OCI-LY7 (cell line): Measurements from ENCODE around the gene TTC34. TPM values are rescaled to one million over a fixed set of nuclear protein-coding genes. Genes with fewer than 3 reads are reported as not detected.

Source experiments
- BruUV-seq: library from RNA; stranded (reverse); fragments of 400-500 nt; replicated peaks from 2 replicates; lab custom pipeline; 2021; lab: Mats Ljungman, UMichigan
- CTCF ChIA-PET: fragments of 300-600 bp; sonication (Branson Sonifier 250); formaldehyde crosslinking; loops from one replicate; lab custom pipeline; 2022; ENCODE audit warnings: antibody characterized with exemption; ENCODE audit not compliant: unreplicated experiment; lab: Charles Lee
- POLR2A ChIA-PET: fragments of 300-600 bp; sonication (Branson Sonifier 250); formaldehyde crosslinking; loops from one replicate; lab custom pipeline; 2022; ENCODE audit warnings: antibody characterized with exemption; lab: Charles Lee
- DNase-seq: peaks from one replicate; pipeline ENCODE4 v3.0.0-alpha.2; 2015; ENCODE audit warnings: low spot score
- H2AFZ ChIP-seq: fragments of 200-600 bp; sonication (generic), shearing (Covaris generic); 2 replicates; pipeline ENCODE4 v1.6.1; 2014; ENCODE audit warnings: mild to moderate bottlenecking, antibody characterized with exemption, low read length, moderate library complexity
- H3K27ac ChIP-seq: fragments of 200-600 bp; sonication (generic); 2 replicates; pipeline ENCODE4 v1.5.1; 2014; ENCODE audit warnings: mixed run types, low read depth, mild to moderate bottlenecking, moderate library complexity, low read length, inconsistent platforms; ENCODE audit not compliant: poor library complexity, severe bottlenecking
- H3K36me3 ChIP-seq: fragments of 200-600 bp; sonication (generic); 2 replicates; pipeline ENCODE4 v1.6.1; 2014; ENCODE audit warnings: mild to moderate bottlenecking, antibody characterized with exemption, low read length, moderate library complexity, mixed read lengths; ENCODE audit not compliant: insufficient read depth
- H3K4me1 ChIP-seq: fragments of 200-600 bp; sonication (generic); 2 replicates; pipeline ENCODE4 v1.5.1; 2014; ENCODE audit warnings: mild to moderate bottlenecking, low read length; ENCODE audit not compliant: insufficient read depth, poor library complexity, severe bottlenecking
- H3K4me2 ChIP-seq: fragments of 200-600 bp; sonication (generic); 2 replicates; pipeline ENCODE4 v1.6.1; 2014; ENCODE audit warnings: mild to moderate bottlenecking, low read length
- H3K4me3 ChIP-seq: fragments of 200-600 bp; sonication (generic); 2 replicates; pipeline ENCODE4 v1.5.1; 2014; ENCODE audit warnings: mild to moderate bottlenecking, low read depth, low read length; ENCODE audit not compliant: poor library complexity, severe bottlenecking
- H3K79me2 ChIP-seq: fragments of 200-600 bp; sonication (generic); 2 replicates; pipeline ENCODE4 v1.6.1; 2016; ENCODE audit warnings: low read depth, mild to moderate bottlenecking, low read length, moderate library complexity, mixed read lengths; ENCODE audit not compliant: insufficient read depth
- H3K9me2 ChIP-seq: fragments of 200-600 bp; sonication (generic); 2 replicates; pipeline ENCODE4 v1.6.1; 2016; ENCODE audit warnings: mild to moderate bottlenecking, low read length, mixed read lengths; ENCODE audit not compliant: insufficient read depth
- H3K9me3 ChIP-seq: fragments of 200-600 bp; sonication (generic); 2 replicates; pipeline ENCODE4 v1.6.1; 2014; ENCODE audit warnings: mild to moderate bottlenecking, mixed run types, low read length, mixed read lengths
- H4K20me1 ChIP-seq: fragments of 200-600 bp; sonication (generic); 2 replicates; pipeline ENCODE4 v1.6.1; 2014; ENCODE audit warnings: mild to moderate bottlenecking, antibody characterized with exemption, low read length, moderate library complexity, mixed read lengths; ENCODE audit not compliant: insufficient read depth
- EZH2phosphoT487 ChIP-seq: fragments of 200-600 bp; sonication (generic); IDR thresholded peaks from 2 replicates; pipeline ENCODE4 v1.6.1; 2018; ENCODE audit warnings: low read depth, borderline replicate concordance, mild to moderate bottlenecking, mixed run types, antibody characterized with exemption, low read length, moderate library complexity, mixed read lengths
- intact Hi-C: fragments of 100-400 bp; cut with micrococcal nuclease; formaldehyde crosslinking; loops from one replicate; pipeline ENCODE4 v1.10.0; 2022; ENCODE audit not compliant: unreplicated experiment
- total RNA-seq, 2 experiments: library from RNA; depleted of rRNA in 1 of 2; stranded (reverse); fragments of >200 nt in 1 of 2; shearing (Covaris generic) in 1 of 2; gene quantifications; 2 replicates each; pipeline ENCODE4 v1.2.3, GENCODE V29; 2014 to 2022
- TF ChIP-seq, protein P1 (sequence below): fragments of 200-600 bp; sonication (generic); conservative IDR thresholded peaks from 2 replicates; pipeline ENCODE4 v1.5.1; 2014; ENCODE audit warnings: mild to moderate bottlenecking, antibody characterized with exemption, low read length, moderate library complexity, mixed read lengths

Gene TTC34
- total RNA-seq, 2 experiments from 2014 or later: 1.1 to 2.2 TPM

DNA sequence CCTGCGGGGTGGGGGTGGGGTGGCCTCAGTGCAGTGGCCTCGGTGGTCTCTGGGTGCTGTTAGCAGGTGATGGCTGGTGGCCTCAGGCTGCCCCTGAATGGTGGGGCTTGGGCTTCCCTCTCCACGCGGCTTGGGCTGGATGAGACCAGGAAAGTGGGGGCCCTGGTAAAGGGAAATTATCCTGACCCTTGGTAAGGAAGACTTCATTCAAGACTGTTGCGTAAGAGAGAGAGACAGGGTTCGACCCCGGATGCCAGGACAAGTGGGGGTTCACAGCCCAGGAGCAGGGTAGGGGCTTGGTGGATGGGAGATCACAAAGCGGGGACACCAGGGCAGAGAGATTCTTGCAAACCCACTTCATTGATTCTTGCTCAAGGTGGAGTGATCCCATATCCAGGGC, 5.5 kb upstream of the TTC34 start:
- Histone ChIP-seq H3K36me3 (no peaks in the 10 kb centered on the region), H4K20me1 (no peaks in the 10 kb centered on the region), H3K9me2 (no peaks in the 10 kb centered on the region), H3K79me2 (no peaks in the 10 kb centered on the region), H3K4me1 (no peaks in the 10 kb centered on the region), H2AFZ (no peak overlapping the region), H3K4me3 (no peak overlapping the region), H3K27ac (no peak overlapping the region), H3K9me3 (no peaks in the 10 kb centered on the region), H3K4me2 (no peak overlapping the region)
- CTCF ChIA-PET: no interaction called here
- TF ChIP-seq EZH2phosphoT487: no peak
- TF ChIP-seq, protein P1, sequence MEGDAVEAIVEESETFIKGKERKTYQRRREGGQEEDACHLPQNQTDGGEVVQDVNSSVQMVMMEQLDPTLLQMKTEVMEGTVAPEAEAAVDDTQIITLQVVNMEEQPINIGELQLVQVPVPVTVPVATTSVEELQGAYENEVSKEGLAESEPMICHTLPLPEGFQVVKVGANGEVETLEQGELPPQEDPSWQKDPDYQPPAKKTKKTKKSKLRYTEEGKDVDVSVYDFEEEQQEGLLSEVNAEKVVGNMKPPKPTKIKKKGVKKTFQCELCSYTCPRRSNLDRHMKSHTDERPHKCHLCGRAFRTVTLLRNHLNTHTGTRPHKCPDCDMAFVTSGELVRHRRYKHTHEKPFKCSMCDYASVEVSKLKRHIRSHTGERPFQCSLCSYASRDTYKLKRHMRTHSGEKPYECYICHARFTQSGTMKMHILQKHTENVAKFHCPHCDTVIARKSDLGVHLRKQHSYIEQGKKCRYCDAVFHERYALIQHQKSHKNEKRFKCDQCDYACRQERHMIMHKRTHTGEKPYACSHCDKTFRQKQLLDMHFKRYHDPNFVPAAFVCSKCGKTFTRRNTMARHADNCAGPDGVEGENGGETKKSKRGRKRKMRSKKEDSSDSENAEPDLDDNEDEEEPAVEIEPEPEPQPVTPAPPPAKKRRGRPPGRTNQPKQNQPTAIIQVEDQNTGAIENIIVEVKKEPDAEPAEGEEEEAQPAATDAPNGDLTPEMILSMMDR: no peak
- DNase-seq: no peak
- POLR2A ChIA-PET: no interaction called here
- BruUV-seq: no TSS peak
- intact Hi-C loops: no loop called here

DNA sequence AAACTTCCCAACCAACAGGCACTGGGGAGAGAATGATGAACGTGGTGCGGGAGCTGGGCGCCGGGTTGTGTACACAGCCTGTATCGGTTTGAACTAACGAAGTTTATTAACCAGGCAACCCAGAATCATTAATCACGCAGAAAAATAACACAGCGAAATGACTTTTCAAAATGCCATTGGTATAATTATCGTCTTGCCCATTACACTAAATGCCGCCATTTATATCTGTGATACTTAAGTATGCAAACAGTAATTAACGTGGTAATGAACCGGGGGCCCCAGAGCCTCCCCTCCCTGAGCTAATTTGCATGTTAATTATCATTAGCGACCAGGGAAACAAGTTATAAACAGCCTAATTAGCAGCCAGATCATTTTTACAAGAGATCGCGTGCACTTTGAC, 5.1 kb upstream of the TTC34 start:
- intact Hi-C loops: no loop called here
- Histone ChIP-seq H2AFZ (no peak overlapping the region), H3K27ac (no peak overlapping the region), H3K4me1 (no peaks in the 10 kb centered on the region), H3K4me3 (no peak overlapping the region), H3K9me3 (no peaks in the 10 kb centered on the region), H3K36me3 (no peaks in the 10 kb centered on the region), H3K4me2 (no peak overlapping the region), H4K20me1 (no peaks in the 10 kb centered on the region), H3K79me2 (no peaks in the 10 kb centered on the region), H3K9me2 (no peaks in the 10 kb centered on the region)
- ChIA-PET CTCF (no interaction called here), POLR2A (no interaction called here)
- DNase-seq: no peak
- no TSS peak for BruUV-seq
- no peak for TF ChIP-seq EZH2phosphoT487
- TF ChIP-seq, protein P1: no peak

- no peak for DNase-seq
- Histone ChIP-seq H3K79me2 (no peaks in the 10 kb centered on the region), H3K4me2 (no peak overlapping the region), H4K20me1 (no peaks in the 10 kb centered on the region), H3K9me2 (no peaks in the 10 kb centered on the region), H2AFZ (no peak overlapping the region), H3K4me3 (no peak overlapping the region), H3K9me3 (no peaks in the 10 kb centered on the region), H3K36me3 (no peaks in the 10 kb centered on the region), H3K4me1 (no peaks in the 10 kb centered on the region), H3K27ac (no peak overlapping the region)
- TF ChIP-seq, protein P1: no peak
- no peak for TF ChIP-seq EZH2phosphoT487
- CTCF ChIA-PET: no interaction called here
- BruUV-seq: no TSS peak
- POLR2A ChIA-PET: no interaction called here
- intact Hi-C loops: no loop called here
Observed at GRCh38 chr1:2805801-2806430, 4.4 kb upstream of the TTC34 start.
